Measurements from ENCODE around the gene GPR21. TPM values are rescaled to one million over a fixed set of nuclear protein-coding genes. Genes with fewer than 3 reads are reported as not detected.

GPR21 gene
- total and polyA plus RNA-seq, 4 donors, result 0.03 to 6.1 (median 3.7) TPM; not detected in 1

GRCh38 chr9:123040801-123041200, 7.3 kb downstream of the GPR21 start:
- no peak for TF ChIP-seq CTCF (IDR thresholded peaks at IDR 0.05; ENCODE audit: control extremely low read depth, extremely low read depth)
- Histone ChIP-seq H3K9ac (ENCODE audit: insufficient read depth in 1 of 2, low read length in 2 of 2) (no peak overlapping the region), H3K36me3 (ENCODE audit: control insufficient read depth in 4 of 4, insufficient read depth in 4 of 4, low read length in 4 of 4) (peaks cover 0 to 5% (median 2%) of the 10 kb centered on the region in 4 donors), H3K4me1 (ENCODE audit: control insufficient read depth in 5 of 5, insufficient read depth in 5 of 5, low read length in 5 of 5) (peaks cover 0 to 17% (median 3%) of the 10 kb centered on the region in 5 donors), H3K9me3 (ENCODE audit: control insufficient read depth in 4 of 4, insufficient read depth in 3 of 4, low read length in 3 of 4) (peaks cover 0 to 3% (median 0%) of the 10 kb centered on the region in 4 donors), H3K4me3 (no peak overlapping the region), H3K27ac (ENCODE audit: low read depth in 1 of 2, low read length in 1 of 2) (no peak overlapping the region), H3K27me3 (ENCODE audit: control insufficient read depth in 3 of 3, insufficient read depth in 3 of 3, low read length in 2 of 3) (no peaks in the 10 kb centered on the region)
- 69 to 71% methylated on average over 1 of the region's 1 CpG for WGBS, 2 donors
- no peak for DNase-seq
- ATAC-seq (ENCODE audit: insufficient read depth, low FRiP score), result no peak

GRCh38 chr9:123041489-123041888, 8.0 kb downstream of the GPR21 start:
- WGBS, 2 donors, result 65 to 83% methylated on average over 2 of the region's 2 CpGs
- H3K27ac ChIP-seq (ENCODE audit: low read depth in 1 of 2, low read length in 1 of 2), result no peak overlapping the region
- H3K4me3 ChIP-seq, result no peak overlapping the region
- no peak for DNase-seq
- H3K9ac ChIP-seq (ENCODE audit: insufficient read depth in 1 of 2, low read length in 2 of 2), result no peak overlapping the region
- peaks cover 0 to 24% (median 3%) of the 10 kb centered on the region in 5 donors for H3K4me1 ChIP-seq (ENCODE audit: control insufficient read depth in 5 of 5, insufficient read depth in 5 of 5, low read length in 5 of 5)
- ATAC-seq (ENCODE audit: insufficient read depth, low FRiP score), result no peak
- H3K9me3 ChIP-seq (ENCODE audit: control insufficient read depth in 4 of 4, insufficient read depth in 3 of 4, low read length in 3 of 4), result peaks cover 0 to 3% (median 0%) of the 10 kb centered on the region in 4 donors
- no peaks in the 10 kb centered on the region for H3K27me3 ChIP-seq (ENCODE audit: control insufficient read depth in 3 of 3, insufficient read depth in 3 of 3, low read length in 2 of 3)
- H3K36me3 ChIP-seq (ENCODE audit: control insufficient read depth in 4 of 4, insufficient read depth in 4 of 4, low read length in 4 of 4), result peaks cover 0 to 5% (median 2%) of the 10 kb centered on the region in 4 donors
- TF ChIP-seq CTCF (IDR thresholded peaks at IDR 0.05; ENCODE audit: control extremely low read depth, extremely low read depth), result no peak

GRCh38 chr9:123043081-123043939, 9.8 kb downstream of the GPR21 start:
- Histone ChIP-seq H3K27ac (ENCODE audit: low read depth in 1 of 2, low read length in 1 of 2) (no peak overlapping the region), H3K9ac (ENCODE audit: insufficient read depth in 1 of 2, low read length in 2 of 2) (no peak overlapping the region), H3K9me3 (ENCODE audit: control insufficient read depth in 4 of 4, insufficient read depth in 3 of 4, low read length in 3 of 4) (peaks cover 0 to 3% (median 0%) of the 10 kb centered on the region in 4 donors), H3K27me3 (ENCODE audit: control insufficient read depth in 3 of 3, insufficient read depth in 3 of 3, low read length in 2 of 3) (no peaks in the 10 kb centered on the region), H3K4me3 (no peak overlapping the region), H3K4me1 (ENCODE audit: control insufficient read depth in 5 of 5, insufficient read depth in 5 of 5, low read length in 5 of 5) (peaks cover 0 to 28% (median 0%) of the 10 kb centered on the region in 5 donors), H3K36me3 (ENCODE audit: control insufficient read depth in 4 of 4, insufficient read depth in 4 of 4, low read length in 4 of 4) (peaks cover 0 to 5% (median 3%) of the 10 kb centered on the region in 4 donors)
- TF ChIP-seq CTCF (IDR thresholded peaks at IDR 0.05; ENCODE audit: control extremely low read depth, extremely low read depth), result no peak
- 82 to 84% methylated on average over 5 of the region's 5 CpGs for WGBS, 2 donors
- DNase-seq (no peak), ATAC-seq (ENCODE audit: insufficient read depth, low FRiP score) (no peak)
